Measurements from ENCODE around the gene ITM2C. TPM values are rescaled to one million over a fixed set of nuclear protein-coding genes. Genes with fewer than 3 reads are reported as not detected.

Gene ITM2C
- total RNA-seq, 1 experiment from 2014 or later: 21.9 TPM

GRCh38 chr2:230925879-230926765 lies 61.4 kb downstream of the ITM2C start:
- Mint-ChIP-seq H3K4me3 (ENCODE audit: unreplicated experiment) (no peak overlapping the region), H3K9me3 (ENCODE audit: unreplicated experiment) (no peaks in the 10 kb centered on the region), H3K27me3 (ENCODE audit: insufficient read depth, unreplicated experiment) (peaks cover 18% of the 10 kb centered on the region), H3K27ac (ENCODE audit: low read depth, unreplicated experiment) (no peak overlapping the region), H3K4me1 (ENCODE audit: insufficient read depth, unreplicated experiment) (no peaks in the 10 kb centered on the region), H3K36me3 (ENCODE audit: insufficient read depth, unreplicated experiment) (no peaks in the 10 kb centered on the region)
- POLR2A ChIA-PET: no interaction called here
- DNase-seq (ENCODE audit: unreplicated experiment): no peak
- CTCF ChIA-PET: interaction anchor here (0.6 to 1.1 kb wide), 3 partner anchors 7 to 62 kb away, joined by 3 to 6 read pairs (median 3); no protein-coding TSS in a partner anchor
- no TSS peak for BruUV-seq (replicated peaks)
- TF ChIP-seq CTCF (IDR thresholded peaks at IDR 0.05; ENCODE audit: unreplicated experiment): no peak
- intact Hi-C loops (cut with micrococcal nuclease): no loop called here

GRCh38 chr2:230927711-230928341 lies 63.1 kb downstream of the ITM2C start:
- no TSS peak for BruUV-seq (replicated peaks)
- no peak overlapping the region for H3K4me3 Mint-ChIP-seq (ENCODE audit: unreplicated experiment)
- TF ChIP-seq CTCF (IDR thresholded peaks at IDR 0.05; ENCODE audit: unreplicated experiment): no peak
- CTCF ChIA-PET: interaction anchor here (0.6 to 0.9 kb wide), 2 partner anchors 26 to 94 kb away, joined by 3 read pairs; no protein-coding TSS in a partner anchor
- DNase-seq (ENCODE audit: unreplicated experiment): no peak
- H3K36me3 Mint-ChIP-seq (ENCODE audit: insufficient read depth, unreplicated experiment): no peaks in the 10 kb centered on the region
- peaks cover 16% of the 10 kb centered on the region for H3K27me3 Mint-ChIP-seq (ENCODE audit: insufficient read depth, unreplicated experiment)
- no peaks in the 10 kb centered on the region for H3K9me3 Mint-ChIP-seq (ENCODE audit: unreplicated experiment)
- intact Hi-C loops (cut with micrococcal nuclease): no loop called here
- peaks cover 12% of the 10 kb centered on the region for H3K4me1 Mint-ChIP-seq (ENCODE audit: insufficient read depth, unreplicated experiment)
- POLR2A ChIA-PET: no interaction called here
- no peak overlapping the region for H3K27ac Mint-ChIP-seq (ENCODE audit: low read depth, unreplicated experiment)

Other genes with a start within 250 kb of the ITM2C start
- 76.9 and 91.7 TPM in 2 replicates for gene CAB39, start 152.1 kb upstream of the ITM2C start, total RNA-seq (2022)
- gene GPR55, start 60.3 kb downstream of the ITM2C start, total RNA-seq (2022): not detected in 2 replicates
- gene SPATA3, start 131.2 kb downstream of the ITM2C start, total RNA-seq (2022): not detected in 2 replicates
- not detected in 2 replicates for gene C2orf72, start 172.6 kb downstream of the ITM2C start, total RNA-seq (2022)
- 88.5 and 94.4 TPM in 2 replicates for gene PSMD1, start 191.9 kb downstream of the ITM2C start, total RNA-seq (2022)